Liver (tissue), 9 donors: ENCODE data around the gene DIPK1A. TPM values are rescaled to one million over a fixed set of nuclear protein-coding genes. Genes with fewer than 3 reads are reported as not detected.

Experiments
- DNase-seq: peaks from one replicate; pipeline ENCODE4 v3.0.0-alpha.2; 2017; ENCODE audit warnings: low spot score
- H3K27ac ChIP-seq, 2 donors: one replicate each; pipeline ENCODE4 v1.7.0; 2013; ENCODE audit warnings: inconsistent platforms in 2 of 2, low read length in 2 of 2, control low read depth in 1 of 2, low read depth in 1 of 2, mild to moderate bottlenecking in 1 of 2
- H3K27me3 ChIP-seq, 4 donors: one replicate each; pipeline versions ENCODE4 v1.6.1 to v1.7.0; 2013; ENCODE audit warnings: low read length in 3 of 4, inconsistent platforms in 1 of 4, mild to moderate bottlenecking in 1 of 4, moderate library complexity in 1 of 4; ENCODE audit not compliant: control insufficient read depth in 4 of 4, insufficient read depth in 4 of 4
- H3K36me3 ChIP-seq, 4 donors: one replicate each; pipeline versions ENCODE4 v1.6.1 to v1.7.0; 2013; ENCODE audit warnings: low read length in 3 of 4, mild to moderate bottlenecking in 3 of 4, low read depth in 1 of 4, moderate library complexity in 1 of 4; ENCODE audit not compliant: control insufficient read depth in 4 of 4, insufficient read depth in 3 of 4
- H3K4me1 ChIP-seq, 4 donors: one replicate each; pipeline versions ENCODE4 v1.6.1 to v1.7.0; 2013; ENCODE audit warnings: low read length in 3 of 4, mild to moderate bottlenecking in 3 of 4, moderate library complexity in 1 of 4; ENCODE audit not compliant: control insufficient read depth in 4 of 4, insufficient read depth in 4 of 4
- H3K4me3 ChIP-seq, 3 donors: one replicate each; pipeline versions ENCODE4 v1.6.1 to v1.7.0; 2013; ENCODE audit warnings: low read length in 3 of 3, control low read depth in 1 of 3, low read depth in 1 of 3, mild to moderate bottlenecking in 1 of 3
- H3K9ac ChIP-seq, 2 donors: one replicate each; pipeline ENCODE4 v1.7.0; 2013; ENCODE audit warnings: low read length in 2 of 2, mild to moderate bottlenecking in 2 of 2, moderate library complexity in 2 of 2, control low read depth in 1 of 2, low read depth in 1 of 2
- H3K9me3 ChIP-seq, 4 donors: one replicate each; pipeline versions ENCODE4 v1.6.1 to v1.7.0; 2013; ENCODE audit warnings: low read length in 3 of 4; ENCODE audit not compliant: control insufficient read depth in 4 of 4
- EGR1 ChIP-seq, 2 donors: IDR thresholded peaks; 2 replicates each; pipeline ENCODE4 v1.6.1; 2016 to 2018; ENCODE audit warnings: antibody characterized with exemption in 2 of 2, low read depth in 2 of 2
- FOXA1 ChIP-seq: IDR thresholded peaks from 2 replicates; pipeline ENCODE4 v1.6.1; 2016; ENCODE audit warnings: antibody characterized with exemption
- FOXA2 ChIP-seq: IDR thresholded peaks from 2 replicates; pipeline ENCODE4 v1.6.1; 2016; ENCODE audit warnings: antibody characterized with exemption
- GABPA ChIP-seq, 2 donors: IDR thresholded peaks in 1 of 2; conservative IDR thresholded peaks in 1 of 2; 2 replicates each; pipeline ENCODE4 v1.6.1; 2016; ENCODE audit warnings: antibody characterized with exemption in 2 of 2, mild to moderate bottlenecking in 1 of 2, moderate library complexity in 1 of 2
- HNF4A ChIP-seq, 2 donors: conservative IDR thresholded peaks; 2 replicates each; pipeline ENCODE4 v1.6.1; 2016; ENCODE audit warnings: antibody characterized with exemption in 2 of 2, mild to moderate bottlenecking in 2 of 2
- HNF4G ChIP-seq: IDR thresholded peaks from 2 replicates; pipeline ENCODE4 v1.6.1; 2016; ENCODE audit warnings: antibody characterized with exemption
- JUND ChIP-seq, 2 donors: IDR thresholded peaks; 2 replicates each; pipeline ENCODE4 v1.6.1; 2016; ENCODE audit warnings: antibody characterized with exemption in 2 of 2
- NR2F2 ChIP-seq: IDR thresholded peaks from 2 replicates; pipeline ENCODE4 v1.6.1; 2016; ENCODE audit warnings: antibody characterized with exemption
- RAD21 ChIP-seq, 2 donors: IDR thresholded peaks; 2 replicates each; pipeline ENCODE4 v1.6.1; 2016; ENCODE audit warnings: antibody characterized with exemption in 2 of 2, mild to moderate bottlenecking in 2 of 2
- REST ChIP-seq: IDR thresholded peaks from 2 replicates; pipeline ENCODE4 v1.6.1; 2016; ENCODE audit warnings: antibody characterized with exemption, mild to moderate bottlenecking
- TAF1 ChIP-seq: conservative IDR thresholded peaks from 2 replicates; pipeline ENCODE4 v1.6.1; 2016; ENCODE audit warnings: antibody characterized with exemption, mild to moderate bottlenecking
- YY1 ChIP-seq: IDR thresholded peaks from 2 replicates; pipeline ENCODE4 v1.6.1; 2016; ENCODE audit warnings: antibody characterized with exemption, mild to moderate bottlenecking
- ZBTB33 ChIP-seq: IDR thresholded peaks from 2 replicates; pipeline ENCODE4 v1.6.1; 2016; ENCODE audit warnings: antibody characterized with exemption
- WGBS: extraction: QIAGEN DNeasy Blood & Tissue Kit; methylation state at CpG from one replicate; pipeline ENCODE4 v1.1.7; 2013; 5-methylcytosine and 5-hydroxymethylcytosine counted together
- polyA plus RNA-seq, 2 donors: library from polyadenylated mRNA; stranded (reverse) in 1 of 2; unstranded in 1 of 2; fragments of 200-250 nt in 1 of 2; fragments of >200 nt in 1 of 2; fragmentation: Nextera tagmentation in 1 of 2; extraction: Ambion mirVana in 1 of 2; gene quantifications; one replicate each; pipeline versions ENCODE4 v1.2.1 to v1.2.3, GENCODE V29; 2013 to 2015
- total RNA-seq, 2 donors: library from RNA; depleted of rRNA; stranded (reverse); fragments of >200 nt; gene quantifications; one replicate each; pipeline ENCODE4 v1.2.3, GENCODE V29; 2014
- TF ChIP-seq, protein P1 (sequence below): IDR thresholded peaks from 2 replicates; pipeline ENCODE4 v1.6.1; 2016; ENCODE audit warnings: antibody characterized with exemption
- TF ChIP-seq, protein P2 (sequence below): fragments of 150-350 bp; IDR thresholded peaks from 2 replicates; pipeline ENCODE4 v1.5.1; 2017; ENCODE audit warnings: improper control_type of control experiment, low read depth, low read length; ENCODE audit not compliant: missing input control
- TF ChIP-seq, protein P3 (sequence below): IDR thresholded peaks from 2 replicates; pipeline ENCODE4 v1.6.1; 2016; ENCODE audit warnings: antibody characterized with exemption
- donor health status: healthy.
- donor health status: healthy.
- donor health status: healthy.
- donor health status: healthy.
- donor health status: healthy.

Gene DIPK1A
- total and polyA plus RNA-seq, 4 donors, result 7.9 to 11.6 (median 10.2) TPM

GRCh38 chr1:92797961-92798360 is 163.3 kb downstream of the DIPK1A start:
- no peaks in the 10 kb centered on the region for H3K27me3 ChIP-seq
- no peak overlapping the region for H3K27ac ChIP-seq
- H3K4me1 ChIP-seq, result no peaks in the 10 kb centered on the region
- H3K9me3 ChIP-seq, result no peaks in the 10 kb centered on the region
- no peak overlapping the region for H3K4me3 ChIP-seq
- no peak for DNase-seq
- no peaks in the 10 kb centered on the region for H3K36me3 ChIP-seq
- 91% methylated on average over 1 of the region's 1 CpG for WGBS
- TF ChIP-seq FOXA1 (no peak), RAD21 (IDR thresholded peaks at IDR 0.05) (no peak), JUND (IDR thresholded peaks at IDR 0.05) (no peak), HNF4A (conservative IDR thresholded peaks at IDR 0.05) (no peak), NR2F2 (no peak), REST (no peak), EGR1 (IDR thresholded peaks at IDR 0.05; ENCODE audit: low read depth in 2 of 2) (no peak), FOXA2 (no peak), TAF1 (no peak), HNF4G (no peak), ZBTB33 (no peak)
- TF ChIP-seq, protein P1, sequence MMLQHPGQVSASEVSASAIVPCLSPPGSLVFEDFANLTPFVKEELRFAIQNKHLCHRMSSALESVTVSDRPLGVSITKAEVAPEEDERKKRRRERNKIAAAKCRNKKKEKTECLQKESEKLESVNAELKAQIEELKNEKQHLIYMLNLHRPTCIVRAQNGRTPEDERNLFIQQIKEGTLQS, result no peak
- no peak overlapping the region for H3K9ac ChIP-seq

DNA sequence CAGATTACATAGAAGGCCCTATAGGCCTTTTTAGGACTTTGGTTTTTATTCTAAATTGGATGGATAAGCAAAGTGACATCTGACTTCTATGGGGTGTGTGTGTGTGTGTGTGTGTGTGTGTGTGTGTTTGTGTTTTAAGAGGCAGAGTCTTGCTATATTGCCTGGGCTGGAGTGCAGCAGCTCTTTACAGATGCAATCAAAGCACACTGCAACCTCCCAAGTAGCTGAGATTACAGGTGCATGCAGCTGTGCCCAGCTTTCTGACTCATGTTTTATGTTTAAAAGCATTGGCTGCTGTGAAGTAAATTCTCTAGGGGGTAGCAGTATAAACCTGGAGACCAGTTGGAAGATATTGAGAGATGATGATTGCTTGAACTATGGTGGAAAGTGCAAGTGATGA is 164.0 kb downstream of the DIPK1A start:
- no peak overlapping the region for H3K9ac ChIP-seq
- no peak overlapping the region for H3K4me3 ChIP-seq
- TF ChIP-seq HNF4A (conservative IDR thresholded peaks at IDR 0.05) (no peak), NR2F2 (no peak), RAD21 (IDR thresholded peaks at IDR 0.05) (no peak), GABPA (IDR thresholded peaks at IDR 0.05 in 1 of 2, conservative IDR thresholded peaks at IDR 0.05 in 1 of 2) (no peak), FOXA2 (no peak), JUND (IDR thresholded peaks at IDR 0.05) (no peak), EGR1 (IDR thresholded peaks at IDR 0.05; ENCODE audit: low read depth in 2 of 2) (no peak), FOXA1 (no peak), REST (no peak), HNF4G (no peak), YY1 (no peak)
- TF ChIP-seq, protein P2, sequence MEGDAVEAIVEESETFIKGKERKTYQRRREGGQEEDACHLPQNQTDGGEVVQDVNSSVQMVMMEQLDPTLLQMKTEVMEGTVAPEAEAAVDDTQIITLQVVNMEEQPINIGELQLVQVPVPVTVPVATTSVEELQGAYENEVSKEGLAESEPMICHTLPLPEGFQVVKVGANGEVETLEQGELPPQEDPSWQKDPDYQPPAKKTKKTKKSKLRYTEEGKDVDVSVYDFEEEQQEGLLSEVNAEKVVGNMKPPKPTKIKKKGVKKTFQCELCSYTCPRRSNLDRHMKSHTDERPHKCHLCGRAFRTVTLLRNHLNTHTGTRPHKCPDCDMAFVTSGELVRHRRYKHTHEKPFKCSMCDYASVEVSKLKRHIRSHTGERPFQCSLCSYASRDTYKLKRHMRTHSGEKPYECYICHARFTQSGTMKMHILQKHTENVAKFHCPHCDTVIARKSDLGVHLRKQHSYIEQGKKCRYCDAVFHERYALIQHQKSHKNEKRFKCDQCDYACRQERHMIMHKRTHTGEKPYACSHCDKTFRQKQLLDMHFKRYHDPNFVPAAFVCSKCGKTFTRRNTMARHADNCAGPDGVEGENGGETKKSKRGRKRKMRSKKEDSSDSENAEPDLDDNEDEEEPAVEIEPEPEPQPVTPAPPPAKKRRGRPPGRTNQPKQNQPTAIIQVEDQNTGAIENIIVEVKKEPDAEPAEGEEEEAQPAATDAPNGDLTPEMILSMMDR, result no peak
- TF ChIP-seq, protein P3, sequence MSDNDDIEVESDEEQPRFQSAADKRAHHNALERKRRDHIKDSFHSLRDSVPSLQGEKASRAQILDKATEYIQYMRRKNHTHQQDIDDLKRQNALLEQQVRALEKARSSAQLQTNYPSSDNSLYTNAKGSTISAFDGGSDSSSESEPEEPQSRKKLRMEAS, result no peak
- TF ChIP-seq, protein P1, result no peak
- H3K4me1 ChIP-seq, result no peaks in the 10 kb centered on the region
- H3K36me3 ChIP-seq, result no peaks in the 10 kb centered on the region
- H3K9me3 ChIP-seq, result no peaks in the 10 kb centered on the region
- no peaks in the 10 kb centered on the region for H3K27me3 ChIP-seq
- H3K27ac ChIP-seq, result no peak overlapping the region
- DNase-seq, result no peak
